ENCODE data around the gene ITIH2.
"Not testable (repeated sequence)": the region's sequence is repeated elsewhere in the genome, so short reads cannot be mapped to it uniquely, and the experiment has no call there.

DNA sequence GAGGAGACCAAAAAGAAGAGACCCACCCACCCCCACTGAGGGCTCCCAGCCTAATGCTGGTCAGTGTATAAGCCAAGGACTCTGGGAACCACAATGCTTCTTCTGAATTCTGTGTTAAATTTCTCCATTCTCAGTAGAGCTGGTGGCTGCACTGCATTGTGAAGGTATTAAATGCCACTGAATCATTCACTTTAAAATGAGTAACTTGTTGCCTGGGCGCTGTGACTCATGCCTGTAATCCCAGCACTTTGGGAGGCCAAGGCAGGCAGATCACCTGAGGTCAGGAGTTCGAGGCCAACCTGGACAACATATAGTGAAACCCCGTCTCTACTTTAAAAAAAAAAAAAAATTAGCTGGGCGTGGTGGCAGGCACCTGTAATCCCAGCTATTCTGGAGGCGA lies 23.0 kb upstream of the ITIH2 start:
- TF ChIP-seq, protein P1, sequence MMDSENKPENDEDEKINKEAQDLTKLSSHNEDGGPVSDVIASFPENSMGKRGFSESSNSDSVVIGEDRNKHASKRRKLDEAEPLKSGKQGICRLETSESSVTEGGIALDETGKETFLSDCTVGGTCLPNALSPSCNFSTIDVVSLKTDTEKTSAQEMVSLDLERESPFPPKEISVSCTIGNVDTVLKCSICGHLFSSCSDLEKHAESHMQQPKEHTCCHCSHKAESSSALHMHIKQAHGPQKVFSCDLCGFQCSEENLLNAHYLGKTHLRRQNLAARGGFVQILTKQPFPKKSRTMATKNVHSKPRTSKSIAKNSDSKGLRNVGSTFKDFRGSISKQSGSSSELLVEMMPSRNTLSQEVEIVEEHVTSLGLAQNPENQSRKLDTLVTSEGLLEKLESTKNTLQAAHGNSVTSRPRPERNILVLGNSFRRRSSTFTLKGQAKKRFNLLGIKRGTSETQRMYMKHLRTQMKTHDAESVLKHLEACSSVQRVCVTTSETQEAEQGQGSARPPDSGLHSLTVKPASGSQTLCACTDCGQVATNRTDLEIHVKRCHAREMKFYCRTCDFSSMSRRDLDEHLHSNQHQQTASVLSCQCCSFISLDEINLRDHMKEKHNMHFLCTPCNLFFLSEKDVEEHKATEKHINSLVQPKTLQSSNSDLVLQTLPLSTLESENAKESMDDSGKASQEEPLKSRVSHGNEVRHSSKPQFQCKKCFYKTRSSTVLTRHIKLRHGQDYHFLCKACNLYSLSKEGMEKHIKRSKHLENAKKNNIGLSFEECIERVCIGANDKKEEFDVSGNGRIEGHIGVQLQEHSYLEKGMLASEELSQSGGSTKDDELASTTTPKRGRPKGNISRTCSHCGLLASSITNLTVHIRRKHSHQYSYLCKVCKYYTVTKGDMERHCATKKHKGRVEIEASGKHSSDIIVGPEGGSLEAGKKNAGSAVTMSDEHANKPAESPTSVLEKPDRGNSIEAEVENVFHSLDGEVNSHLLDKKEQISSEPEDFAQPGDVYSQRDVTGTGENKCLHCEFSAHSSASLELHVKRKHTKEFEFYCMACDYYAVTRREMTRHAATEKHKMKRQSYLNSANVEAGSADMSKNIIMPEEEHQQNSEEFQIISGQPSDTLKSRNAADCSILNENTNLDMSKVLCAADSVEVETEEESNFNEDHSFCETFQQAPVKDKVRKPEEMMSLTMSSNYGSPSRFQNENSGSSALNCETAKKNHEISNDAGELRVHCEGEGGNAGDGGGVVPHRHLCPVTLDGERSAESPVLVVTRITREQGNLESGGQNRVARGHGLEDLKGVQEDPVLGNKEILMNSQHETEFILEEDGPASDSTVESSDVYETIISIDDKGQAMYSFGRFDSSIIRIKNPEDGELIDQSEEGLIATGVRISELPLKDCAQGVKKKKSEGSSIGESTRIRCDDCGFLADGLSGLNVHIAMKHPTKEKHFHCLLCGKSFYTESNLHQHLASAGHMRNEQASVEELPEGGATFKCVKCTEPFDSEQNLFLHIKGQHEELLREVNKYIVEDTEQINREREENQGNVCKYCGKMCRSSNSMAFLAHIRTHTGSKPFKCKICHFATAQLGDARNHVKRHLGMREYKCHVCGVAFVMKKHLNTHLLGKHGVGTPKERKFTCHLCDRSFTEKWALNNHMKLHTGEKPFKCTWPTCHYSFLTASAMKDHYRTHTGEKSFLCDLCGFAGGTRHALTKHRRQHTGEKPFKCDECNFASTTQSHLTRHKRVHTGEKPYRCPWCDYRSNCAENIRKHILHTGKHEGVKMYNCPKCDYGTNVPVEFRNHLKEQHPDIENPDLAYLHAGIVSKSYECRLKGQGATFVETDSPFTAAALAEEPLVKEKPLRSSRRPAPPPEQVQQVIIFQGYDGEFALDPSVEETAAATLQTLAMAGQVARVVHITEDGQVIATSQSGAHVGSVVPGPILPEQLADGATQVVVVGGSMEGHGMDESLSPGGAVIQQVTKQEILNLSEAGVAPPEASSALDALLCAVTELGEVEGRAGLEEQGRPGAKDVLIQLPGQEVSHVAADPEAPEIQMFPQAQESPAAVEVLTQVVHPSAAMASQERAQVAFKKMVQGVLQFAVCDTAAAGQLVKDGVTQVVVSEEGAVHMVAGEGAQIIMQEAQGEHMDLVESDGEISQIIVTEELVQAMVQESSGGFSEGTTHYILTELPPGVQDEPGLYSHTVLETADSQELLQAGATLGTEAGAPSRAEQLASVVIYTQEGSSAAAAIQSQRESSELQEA (IDR thresholded peaks at IDR 0.05; ENCODE audit: low read depth): not testable (repeated sequence)
- not testable (repeated sequence) for TF ChIP-seq FOXM1 (IDR thresholded peaks at IDR 0.05; ENCODE audit: low read depth); FOXM1 (CRISPR knock-in tag; IDR thresholded peaks at IDR 0.05; ENCODE audit: low read depth); BHLHE40 (IDR thresholded peaks at IDR 0.05; ENCODE audit: low read length); SRF (CRISPR knock-in tag; IDR thresholded peaks at IDR 0.05); FOS (IDR thresholded peaks at IDR 0.05; ENCODE audit: extremely low read depth, insufficient read length)
- TF ChIP-seq, protein P2, sequence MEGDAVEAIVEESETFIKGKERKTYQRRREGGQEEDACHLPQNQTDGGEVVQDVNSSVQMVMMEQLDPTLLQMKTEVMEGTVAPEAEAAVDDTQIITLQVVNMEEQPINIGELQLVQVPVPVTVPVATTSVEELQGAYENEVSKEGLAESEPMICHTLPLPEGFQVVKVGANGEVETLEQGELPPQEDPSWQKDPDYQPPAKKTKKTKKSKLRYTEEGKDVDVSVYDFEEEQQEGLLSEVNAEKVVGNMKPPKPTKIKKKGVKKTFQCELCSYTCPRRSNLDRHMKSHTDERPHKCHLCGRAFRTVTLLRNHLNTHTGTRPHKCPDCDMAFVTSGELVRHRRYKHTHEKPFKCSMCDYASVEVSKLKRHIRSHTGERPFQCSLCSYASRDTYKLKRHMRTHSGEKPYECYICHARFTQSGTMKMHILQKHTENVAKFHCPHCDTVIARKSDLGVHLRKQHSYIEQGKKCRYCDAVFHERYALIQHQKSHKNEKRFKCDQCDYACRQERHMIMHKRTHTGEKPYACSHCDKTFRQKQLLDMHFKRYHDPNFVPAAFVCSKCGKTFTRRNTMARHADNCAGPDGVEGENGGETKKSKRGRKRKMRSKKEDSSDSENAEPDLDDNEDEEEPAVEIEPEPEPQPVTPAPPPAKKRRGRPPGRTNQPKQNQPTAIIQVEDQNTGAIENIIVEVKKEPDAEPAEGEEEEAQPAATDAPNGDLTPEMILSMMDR (IDR thresholded peaks at IDR 0.05 in 2 of 3, conservative IDR thresholded peaks at IDR 0.05 in 1 of 3; ENCODE audit: insufficient read depth in 2 of 3, low read depth in 1 of 3, low read length in 3 of 3): not testable (repeated sequence)

All from K562 (cell line).